Nasal cavity respiratory epithelium epithelial cell of viscerocranial mucosa (primary cell): ENCODE results near the gene RNF10. TPM values are rescaled to one million over a fixed set of nuclear protein-coding genes. Genes with fewer than 3 reads are reported as not detected.

ENCODE experiments used
- total RNA-seq: library from RNA; depleted of rRNA; stranded (reverse); fragments of >200 nt; gene quantifications from 2 replicates; pipeline ENCODE4 v1.2.3, GENCODE V29; 2014

Gene RNF10
- 160 and 314 TPM in 2 replicates for total RNA-seq

DNA sequence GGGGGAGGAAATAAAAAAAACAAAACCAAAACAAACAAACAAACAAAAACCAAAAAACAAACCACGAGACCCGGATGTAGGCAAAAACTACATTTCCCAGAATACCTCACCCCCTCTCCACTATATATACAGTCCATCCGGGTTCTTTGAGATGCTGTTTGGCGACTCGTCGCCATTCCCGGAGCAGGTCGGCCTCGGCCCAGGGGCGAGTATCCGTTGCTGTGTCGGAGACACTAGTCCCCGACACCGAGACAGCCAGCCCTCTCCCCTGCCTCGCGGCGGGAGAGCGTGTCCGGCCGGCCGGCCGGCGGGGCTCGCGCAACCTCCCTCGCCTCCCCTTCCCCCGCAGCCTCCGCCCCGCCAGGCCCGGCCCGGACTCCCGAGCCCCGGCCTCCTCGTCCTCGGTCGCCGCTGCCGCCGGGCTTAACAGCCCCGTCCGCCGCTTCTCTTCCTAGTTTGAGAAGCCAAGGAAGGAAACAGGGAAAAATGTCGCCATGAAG, at the start of gene RNF10:
Gene RNF10 (plus strand): TSS at position 154 of the 500 bp plus-strand sequence. CDS start 456 bp downstream, outside the sequence.

DNA sequence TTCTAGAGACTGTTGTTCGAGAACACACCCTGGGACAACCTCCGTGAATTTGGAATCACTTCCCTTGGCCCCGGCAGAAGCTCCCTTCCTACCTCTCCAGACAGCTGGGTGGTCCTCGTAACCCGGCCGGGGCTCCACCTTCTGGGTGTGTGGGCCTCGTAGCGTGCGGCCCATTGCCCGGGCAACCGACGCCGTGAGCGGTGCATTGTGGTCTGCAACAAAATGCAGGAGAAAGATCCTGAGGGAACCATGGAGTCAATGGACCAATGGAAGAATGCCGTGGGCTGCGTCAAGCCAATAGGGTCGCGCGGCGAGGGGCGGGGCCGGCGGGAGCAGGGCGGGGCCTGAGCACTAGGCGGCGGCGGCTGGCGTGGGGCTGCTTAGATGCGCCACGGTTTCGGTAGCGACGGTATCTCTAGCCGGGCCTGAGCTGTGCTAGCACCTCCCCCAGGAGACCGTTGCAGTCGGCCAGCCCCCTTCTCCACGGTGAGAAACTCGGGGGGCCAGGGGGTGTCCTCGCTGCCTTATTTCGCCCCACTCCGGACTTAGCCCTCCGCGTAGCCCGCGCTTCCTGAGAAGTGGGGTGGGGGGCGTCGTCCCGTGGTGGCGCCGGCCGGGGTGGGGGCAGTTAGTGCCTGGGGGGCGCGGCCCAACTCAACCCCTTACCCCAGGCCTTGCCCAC, 38.3 kb upstream of the RNF10 start, which contains the start of gene DYNLL1:
Gene DYNLL1 (plus strand): TSS at position 383 of the 682 bp plus-strand sequence. CDS start 309 bp downstream, outside the sequence.

DNA sequence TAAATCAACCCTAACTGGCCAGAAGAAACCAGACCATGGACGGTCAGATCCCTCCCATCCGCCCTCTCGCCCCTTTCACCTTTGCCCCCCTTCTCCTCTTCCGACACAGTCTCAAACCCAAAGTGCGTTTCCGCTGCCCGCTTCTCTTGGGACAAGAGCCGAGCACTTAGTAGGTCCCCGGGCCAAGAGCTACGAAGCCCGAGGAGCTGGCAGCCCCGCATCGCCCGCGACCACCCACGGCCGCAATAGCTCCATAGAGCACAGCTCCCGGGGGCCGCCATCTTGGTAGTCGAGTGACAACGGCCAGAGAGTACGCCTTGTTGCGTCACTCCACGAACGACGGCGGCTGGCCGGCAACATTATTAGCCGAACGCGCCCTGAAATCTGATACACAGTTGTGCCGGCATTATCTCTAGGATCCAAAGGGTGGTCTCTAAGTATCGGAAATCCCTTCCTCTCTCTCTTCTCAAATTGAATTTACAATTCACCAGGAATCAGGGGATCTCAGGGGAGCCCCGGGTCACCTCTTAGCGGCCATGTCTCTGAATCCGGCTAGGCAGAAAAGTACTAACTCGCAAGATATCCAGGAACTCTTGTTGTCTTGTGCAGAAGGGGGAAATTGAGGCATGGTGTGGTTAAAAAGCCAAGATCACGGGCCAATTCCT, 5.2 kb upstream of the RNF10 start, which contains the start of gene COQ5:
Gene COQ5 (minus strand): TSS at position 298 of the 665 bp plus-strand sequence. CDS start 17 bp downstream, at position 281.

DNA sequence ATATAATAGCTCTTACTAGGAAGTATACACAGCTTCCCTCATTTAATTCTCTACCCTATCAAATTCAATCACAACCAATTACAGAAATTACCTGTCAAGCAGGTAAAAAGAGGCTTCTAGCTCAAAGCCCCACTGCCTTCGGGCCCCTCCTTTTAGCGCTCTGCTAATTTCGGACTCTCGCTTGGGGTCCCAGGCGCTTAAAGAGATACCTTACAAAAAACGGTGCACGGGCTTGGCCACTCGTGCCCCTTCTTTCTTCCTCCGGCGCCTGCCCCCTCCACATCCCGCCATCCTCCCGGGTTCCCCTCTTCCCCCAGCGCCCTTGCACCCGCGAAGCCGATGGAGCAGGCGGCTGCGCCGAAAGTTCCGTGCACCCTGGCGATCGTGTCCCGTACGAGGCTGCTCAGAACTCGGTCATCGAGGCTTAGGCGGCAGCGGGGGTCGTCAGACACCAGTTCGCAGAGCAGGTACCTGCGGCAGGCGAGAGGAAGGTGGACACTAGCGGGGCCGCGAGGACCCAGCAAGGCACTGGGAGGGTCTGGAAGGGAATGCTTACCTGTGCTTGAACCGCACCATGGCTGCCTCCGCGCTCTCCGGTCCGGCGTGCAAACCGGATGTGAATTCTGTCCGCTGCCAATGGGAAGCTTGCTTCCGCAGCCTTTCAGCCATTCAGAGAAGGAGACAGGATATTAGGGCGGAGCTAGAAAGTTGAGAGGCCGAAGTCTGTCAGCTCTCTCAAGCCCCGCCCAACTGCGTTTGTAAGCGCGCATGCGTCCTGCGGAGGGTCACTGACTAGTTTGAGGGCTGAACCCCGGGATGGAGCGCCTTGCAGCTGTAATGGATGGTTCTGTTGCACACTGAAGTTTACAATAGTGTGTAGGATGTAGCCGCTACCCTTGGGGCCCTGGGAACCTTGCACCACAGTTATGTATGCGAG, 46.9 kb downstream of the RNF10 start, which contains the start of gene POP5:
Gene POP5 (minus strand): TSS at position 616 of the 937 bp plus-strand sequence. CDS start 40 bp downstream, at position 576.

Other genes starting within 250 kb of the RNF10 start
- under 0.01 TPM in 1 of 2 replicates, not detected in the other for gene RNU4-2, start 242.5 kb upstream of the RNF10 start, total RNA-seq
- gene RNU4-1, start 241.1 kb upstream of the RNF10 start, total RNA-seq = under 0.01 TPM in 1 of 2 replicates, not detected in the other
- gene SIRT4, start 232.0 kb upstream of the RNF10 start, total RNA-seq = 0.68 and 1.1 TPM in 2 replicates
- not detected in 2 replicates for gene PLA2G1B, start 206.6 kb upstream of the RNF10 start, total RNA-seq
- not detected in 2 replicates for gene MSI1, start 165.2 kb upstream of the RNF10 start, total RNA-seq
- gene COX6A1, start 96.2 kb upstream of the RNF10 start, total RNA-seq = 381 and 699 TPM in 2 replicates
- 27.8 and 70.1 TPM in 2 replicates for gene TRIAP1, start 88.0 kb upstream of the RNF10 start, total RNA-seq
- gene GATC, start 87.9 kb upstream of the RNF10 start, total RNA-seq = 22.2 and 22.4 TPM in 2 replicates
- 218 and 289 TPM in 2 replicates for gene SRSF9, start 64.6 kb upstream of the RNF10 start, total RNA-seq
- gene DYNLL1, start 38.2 kb upstream of the RNF10 start, total RNA-seq = 281 and 342 TPM in 2 replicates
- gene COQ5, start 5.2 kb upstream of the RNF10 start, total RNA-seq = 41.3 and 42.4 TPM in 2 replicates
- 30.3 and 44.8 TPM in 2 replicates for gene POP5, start 47.0 kb downstream of the RNF10 start, total RNA-seq
- under 0.01 TPM in 1 of 2 replicates, not detected in the other for gene CABP1, start 106.3 kb downstream of the RNF10 start, total RNA-seq
- 83.6 and 108 TPM in 2 replicates for gene MLEC, start 152.8 kb downstream of the RNF10 start, total RNA-seq
- gene UNC119B, start 176.1 kb downstream of the RNF10 start, total RNA-seq = 22.2 and 29.9 TPM in 2 replicates
- 5.2 and 6.2 TPM in 2 replicates for gene ACADS, start 191.5 kb downstream of the RNF10 start, total RNA-seq